ENCODE data around the gene ELOVL5.

The ELOVL5 gene

DNA sequence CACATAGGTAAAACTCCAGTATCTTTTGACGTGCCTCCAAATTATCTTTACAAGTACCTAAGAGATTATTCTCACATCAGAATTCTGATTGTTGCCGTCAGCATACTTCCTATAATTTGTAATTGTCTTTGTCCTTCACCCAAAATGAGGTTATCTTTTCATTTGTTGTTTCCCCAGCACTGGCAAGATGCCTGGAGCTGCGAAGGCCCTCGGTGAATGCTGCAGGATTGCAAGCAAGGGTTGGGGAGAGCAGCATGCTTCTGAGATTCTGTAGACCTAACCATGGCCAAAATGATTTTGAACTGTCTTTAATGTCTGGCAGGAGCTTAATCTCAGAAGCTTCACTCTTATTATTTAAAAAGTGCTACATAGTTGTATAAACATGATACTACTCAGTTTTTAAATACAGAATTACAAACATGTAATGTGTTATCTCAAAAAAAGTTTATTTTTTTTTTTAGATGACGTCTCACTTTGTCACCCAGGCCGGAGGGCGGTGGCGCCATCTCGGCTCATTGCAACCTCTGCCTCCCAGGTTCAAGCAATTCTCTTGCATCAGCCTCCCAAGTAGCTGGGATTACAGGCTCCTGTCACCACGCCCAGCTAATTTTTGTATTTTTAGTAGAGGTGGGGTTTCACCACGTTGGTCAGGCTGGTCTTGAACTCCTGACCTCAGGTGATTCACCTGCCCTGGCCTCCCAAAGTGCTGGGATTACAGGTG lies 88.7 kb downstream of the ELOVL5 start:
- H3K36me3 ChIP-seq (replicated peaks; ENCODE audit: insufficient read depth, low read length): no peaks in the 10 kb centered on the region
- H2AFZ ChIP-seq (ENCODE audit: low read length): no peak overlapping the region
- no peak overlapping the region for H3K4me2 ChIP-seq (ENCODE audit: low read depth, low read length)
- no peak for DNase-seq
- H3K27me3 ChIP-seq (replicated peaks; ENCODE audit: insufficient read depth, low read length): no peaks in the 10 kb centered on the region
- TF ChIP-seq, protein P1, sequence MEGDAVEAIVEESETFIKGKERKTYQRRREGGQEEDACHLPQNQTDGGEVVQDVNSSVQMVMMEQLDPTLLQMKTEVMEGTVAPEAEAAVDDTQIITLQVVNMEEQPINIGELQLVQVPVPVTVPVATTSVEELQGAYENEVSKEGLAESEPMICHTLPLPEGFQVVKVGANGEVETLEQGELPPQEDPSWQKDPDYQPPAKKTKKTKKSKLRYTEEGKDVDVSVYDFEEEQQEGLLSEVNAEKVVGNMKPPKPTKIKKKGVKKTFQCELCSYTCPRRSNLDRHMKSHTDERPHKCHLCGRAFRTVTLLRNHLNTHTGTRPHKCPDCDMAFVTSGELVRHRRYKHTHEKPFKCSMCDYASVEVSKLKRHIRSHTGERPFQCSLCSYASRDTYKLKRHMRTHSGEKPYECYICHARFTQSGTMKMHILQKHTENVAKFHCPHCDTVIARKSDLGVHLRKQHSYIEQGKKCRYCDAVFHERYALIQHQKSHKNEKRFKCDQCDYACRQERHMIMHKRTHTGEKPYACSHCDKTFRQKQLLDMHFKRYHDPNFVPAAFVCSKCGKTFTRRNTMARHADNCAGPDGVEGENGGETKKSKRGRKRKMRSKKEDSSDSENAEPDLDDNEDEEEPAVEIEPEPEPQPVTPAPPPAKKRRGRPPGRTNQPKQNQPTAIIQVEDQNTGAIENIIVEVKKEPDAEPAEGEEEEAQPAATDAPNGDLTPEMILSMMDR (IDR thresholded peaks at IDR 0.05; ENCODE audit: low read length): no peak
- no peak for TF ChIP-seq EZH2phosphoT487 (IDR thresholded peaks at IDR 0.05; ENCODE audit: low read length)
- TF ChIP-seq EZH2 (optimal IDR thresholded peaks at IDR 0.05; ENCODE audit: low read depth, low read length): no peak
- H3K27ac ChIP-seq (ENCODE audit: low read length): no peak overlapping the region
- H3K79me2 ChIP-seq (ENCODE audit: low read length): no peaks in the 10 kb centered on the region
- H3K9ac ChIP-seq (ENCODE audit: low read length): no peak overlapping the region
- H3K9me3 ChIP-seq (replicated peaks; ENCODE audit: insufficient read depth, low read length): no peaks in the 10 kb centered on the region
- no peaks in the 10 kb centered on the region for H4K20me1 ChIP-seq (ENCODE audit: insufficient read depth, low read length)
- H3K9me2 ChIP-seq (replicated peaks; ENCODE audit: insufficient read depth, low read length): no peaks in the 10 kb centered on the region
- peaks cover 3% of the 10 kb centered on the region; the same call in 1 of the 2 replicates for H3K4me1 ChIP-seq (ENCODE audit: low read length)
- no peaks in the 10 kb centered on the region for H3F3A ChIP-seq (ENCODE audit: insufficient read depth, low read length)
- no peak overlapping the region for H3K4me3 ChIP-seq (ENCODE audit: low read length)

- no peak overlapping the region for H3K27ac ChIP-seq (ENCODE audit: low read length)
- no peaks in the 10 kb centered on the region for H3K9me2 ChIP-seq (replicated peaks; ENCODE audit: insufficient read depth, low read length)
- H3K36me3 ChIP-seq (replicated peaks; ENCODE audit: insufficient read depth, low read length): no peaks in the 10 kb centered on the region
- TF ChIP-seq EZH2 (optimal IDR thresholded peaks at IDR 0.05; ENCODE audit: low read depth, low read length) (no peak), EZH2phosphoT487 (IDR thresholded peaks at IDR 0.05; ENCODE audit: low read length) (no peak)
- TF ChIP-seq, protein P1 (IDR thresholded peaks at IDR 0.05; ENCODE audit: low read length): no peak
- no peak overlapping the region for H3K4me3 ChIP-seq (ENCODE audit: low read length)
- DNase-seq: no peak
- no peaks in the 10 kb centered on the region for H4K20me1 ChIP-seq (ENCODE audit: insufficient read depth, low read length)
- H3K4me1 ChIP-seq (ENCODE audit: low read length): peaks cover 3% of the 10 kb centered on the region; the same call in 1 of the 2 replicates
- no peaks in the 10 kb centered on the region for H3K79me2 ChIP-seq (ENCODE audit: low read length)
- no peaks in the 10 kb centered on the region for H3K9me3 ChIP-seq (replicated peaks; ENCODE audit: insufficient read depth, low read length)
- H3K27me3 ChIP-seq (replicated peaks; ENCODE audit: insufficient read depth, low read length): no peaks in the 10 kb centered on the region
- H3F3A ChIP-seq (ENCODE audit: insufficient read depth, low read length): no peaks in the 10 kb centered on the region
- H3K9ac ChIP-seq (ENCODE audit: low read length): no peak overlapping the region
- H3K4me2 ChIP-seq (ENCODE audit: low read depth, low read length): no peak overlapping the region
- no peak overlapping the region for H2AFZ ChIP-seq (ENCODE audit: low read length)
Measured at GRCh38 chr6:53258774-53259155, 90.0 kb downstream of the ELOVL5 start.

GRCh38 chr6:53258076-53258773 lies 90.5 kb downstream of the ELOVL5 start:
- H3K36me3 ChIP-seq (replicated peaks; ENCODE audit: insufficient read depth, low read length): no peaks in the 10 kb centered on the region
- no peaks in the 10 kb centered on the region for H4K20me1 ChIP-seq (ENCODE audit: insufficient read depth, low read length)
- H3K27me3 ChIP-seq (replicated peaks; ENCODE audit: insufficient read depth, low read length): no peaks in the 10 kb centered on the region
- H3K27ac ChIP-seq (ENCODE audit: low read length): no peak overlapping the region
- no peaks in the 10 kb centered on the region for H3K9me3 ChIP-seq (replicated peaks; ENCODE audit: insufficient read depth, low read length)
- no peak overlapping the region for H2AFZ ChIP-seq (ENCODE audit: low read length)
- no peaks in the 10 kb centered on the region for H3K9me2 ChIP-seq (replicated peaks; ENCODE audit: insufficient read depth, low read length)
- peaks cover 3% of the 10 kb centered on the region; the same call in 1 of the 2 replicates for H3K4me1 ChIP-seq (ENCODE audit: low read length)
- no peak overlapping the region for H3K4me3 ChIP-seq (ENCODE audit: low read length)
- no peaks in the 10 kb centered on the region for H3K79me2 ChIP-seq (ENCODE audit: low read length)
- no peak overlapping the region for H3K9ac ChIP-seq (ENCODE audit: low read length)
- DNase-seq: no peak
- H3K4me2 ChIP-seq (ENCODE audit: low read depth, low read length): no peak overlapping the region
- H3F3A ChIP-seq (ENCODE audit: insufficient read depth, low read length): no peaks in the 10 kb centered on the region
- TF ChIP-seq, protein P1 (IDR thresholded peaks at IDR 0.05; ENCODE audit: low read length): no peak
- TF ChIP-seq EZH2 (optimal IDR thresholded peaks at IDR 0.05; ENCODE audit: low read depth, low read length) (no peak), EZH2phosphoT487 (IDR thresholded peaks at IDR 0.05; ENCODE audit: low read length) (no peak)

All from MM.1S (cell line).